ENCODE results near the gene TNNI2. TPM values are rescaled to one million over a fixed set of nuclear protein-coding genes. Genes with fewer than 3 reads are reported as not detected.
"Not testable (repeated sequence)": the region's sequence is repeated elsewhere in the genome, so short reads cannot be mapped to it uniquely, and the experiment has no call there.

Gene TNNI2
- total and polyA plus RNA-seq, 2 experiments from 2014 or later: 0.73 to 5.5 TPM

GRCh38 chr11:1793081-1793480 is 45.7 kb upstream of the TNNI2 start:
- Histone ChIP-seq H3K27me3 (no peaks in the 10 kb centered on the region), H3K4me3 (no peak overlapping the region), H3K4me2 (no peak overlapping the region), H3K4me1 (ENCODE audit: insufficient read depth) (no peaks in the 10 kb centered on the region), H3K9me2 (replicated peaks; ENCODE audit: insufficient read depth) (no peaks in the 10 kb centered on the region), H2AFZ (no peak overlapping the region), H3K9me3 (ENCODE audit: low read depth) (no peaks in the 10 kb centered on the region), H4K20me1 (ENCODE audit: insufficient read depth, poor library complexity, severe bottlenecking) (no peaks in the 10 kb centered on the region), H3K79me2 (no peaks in the 10 kb centered on the region), H3K36me3 (replicated peaks; ENCODE audit: insufficient read depth, low read depth) (no peaks in the 10 kb centered on the region), H3K27ac (no peak overlapping the region)
- no peak for DNase-seq (ENCODE audit: low spot score)
- no peak for TF ChIP-seq CTCF (IDR thresholded peaks at IDR 0.05; ENCODE audit: poor library complexity)
- WGBS (ENCODE audit: low lambda C conversion rate, missing lambda C conversion rate): 79% methylated on average over 3 of the region's 3 CpGs

- H3K27ac ChIP-seq: no peak overlapping the region
- no peaks in the 10 kb centered on the region for H4K20me1 ChIP-seq (ENCODE audit: insufficient read depth, poor library complexity, severe bottlenecking)
- H3K9me2 ChIP-seq (replicated peaks; ENCODE audit: insufficient read depth): no peaks in the 10 kb centered on the region
- no peaks in the 10 kb centered on the region for H3K27me3 ChIP-seq
- H3K4me1 ChIP-seq (ENCODE audit: insufficient read depth): peaks cover 4% of the 10 kb centered on the region
- no peaks in the 10 kb centered on the region for H3K36me3 ChIP-seq (replicated peaks; ENCODE audit: insufficient read depth, low read depth)
- H2AFZ ChIP-seq: no peak overlapping the region
- H3K9me3 ChIP-seq (ENCODE audit: low read depth): no peaks in the 10 kb centered on the region
- 70% methylated on average over 12 of the region's 12 CpGs for WGBS (ENCODE audit: low lambda C conversion rate, missing lambda C conversion rate)
- no peak for DNase-seq (ENCODE audit: low spot score)
- H3K79me2 ChIP-seq: no peaks in the 10 kb centered on the region
- no peak overlapping the region for H3K4me2 ChIP-seq
- no peak overlapping the region for H3K4me3 ChIP-seq
- TF ChIP-seq EZH2 (IDR thresholded peaks at IDR 0.05; ENCODE audit: borderline replicate concordance): no peak
These were observed 42.3 kb upstream of the TNNI2 start for GRCh38 chr11:1796413-1797011.

- WGBS (ENCODE audit: low lambda C conversion rate, missing lambda C conversion rate): 91% methylated on average over 14 of the region's 14 CpGs
- peaks cover 5% of the 10 kb centered on the region for H3K4me1 ChIP-seq (ENCODE audit: insufficient read depth)
- no peaks in the 10 kb centered on the region for H3K36me3 ChIP-seq (replicated peaks; ENCODE audit: insufficient read depth, low read depth)
- H4K20me1 ChIP-seq (ENCODE audit: insufficient read depth, poor library complexity, severe bottlenecking): no peaks in the 10 kb centered on the region
- no peak for DNase-seq (ENCODE audit: low spot score)
- H3K27me3 ChIP-seq: no peaks in the 10 kb centered on the region
- H3K4me2 ChIP-seq: no peak overlapping the region
- no peaks in the 10 kb centered on the region for H3K9me3 ChIP-seq (ENCODE audit: low read depth)
- no peaks in the 10 kb centered on the region for H3K79me2 ChIP-seq
- TF ChIP-seq EZH2 (IDR thresholded peaks at IDR 0.05; ENCODE audit: borderline replicate concordance) (no peak), EZH2phosphoT487 (IDR thresholded peaks at IDR 0.05; ENCODE audit: low read depth, severe bottlenecking, unreplicated experiment) (no peak), CTCF (IDR thresholded peaks at IDR 0.05; ENCODE audit: poor library complexity) (no peak)
- no peak overlapping the region for H3K27ac ChIP-seq
- no peaks in the 10 kb centered on the region for H3K9me2 ChIP-seq (replicated peaks; ENCODE audit: insufficient read depth)
- H3K4me3 ChIP-seq: no peak overlapping the region
- H2AFZ ChIP-seq: no peak overlapping the region
These were observed 41.2 kb upstream of the TNNI2 start for GRCh38 chr11:1797391-1798125.

GRCh38 chr11:1803246-1803645 is 35.5 kb upstream of the TNNI2 start:
- TF ChIP-seq EZH2phosphoT487 (IDR thresholded peaks at IDR 0.05; ENCODE audit: low read depth, severe bottlenecking, unreplicated experiment) (no peak), CTCF (IDR thresholded peaks at IDR 0.05; ENCODE audit: poor library complexity) (no peak), EZH2 (IDR thresholded peaks at IDR 0.05; ENCODE audit: borderline replicate concordance) (no peak)
- 95% methylated on average over 20 of the region's 20 CpGs for WGBS (ENCODE audit: low lambda C conversion rate, missing lambda C conversion rate)
- Histone ChIP-seq H3K27me3 (no peaks in the 10 kb centered on the region), H3K79me2 (no peaks in the 10 kb centered on the region), H3K4me3 (no peak overlapping the region), H3K36me3 (replicated peaks; ENCODE audit: insufficient read depth, low read depth) (no peaks in the 10 kb centered on the region), H3K4me1 (ENCODE audit: insufficient read depth) (peaks cover 11% of the 10 kb centered on the region), H3K4me2 (no peak overlapping the region), H2AFZ (no peak overlapping the region), H3K9me2 (replicated peaks; ENCODE audit: insufficient read depth) (no peaks in the 10 kb centered on the region), H3K9me3 (ENCODE audit: low read depth) (no peaks in the 10 kb centered on the region), H3K27ac (no peak overlapping the region), H4K20me1 (ENCODE audit: insufficient read depth, poor library complexity, severe bottlenecking) (no peaks in the 10 kb centered on the region)
- no peak for DNase-seq (ENCODE audit: low spot score)

- WGBS (ENCODE audit: low lambda C conversion rate, missing lambda C conversion rate): 94% methylated on average over 10 of the region's 42 CpGs
- not testable (repeated sequence) for H4K20me1 ChIP-seq (ENCODE audit: insufficient read depth, poor library complexity, severe bottlenecking); H3K36me3 ChIP-seq (replicated peaks; ENCODE audit: insufficient read depth, low read depth); H3K4me2 ChIP-seq; H3K27me3 ChIP-seq; H3K9me3 ChIP-seq (ENCODE audit: low read depth); H3K79me2 ChIP-seq; H3K27ac ChIP-seq; H3K4me3 ChIP-seq; H3K9me2 ChIP-seq (replicated peaks; ENCODE audit: insufficient read depth); H2AFZ ChIP-seq; DNase-seq (ENCODE audit: low spot score)
- H3K4me1 ChIP-seq (ENCODE audit: insufficient read depth): peaks cover 11% of the 10 kb centered on the region
These were observed 34.8 kb upstream of the TNNI2 start for GRCh38 chr11:1803835-1804519.

Data from hepatocyte (in vitro differentiated cells).